CD4-positive, alpha-beta T cell treated with Interleukin-10 for 1 hour (primary cell): Measurements from ENCODE around the gene OR51B5.
"Not testable (repeated sequence)": the region's sequence is repeated elsewhere in the genome, so short reads cannot be mapped to it uniquely, and the experiment has no call there.

ENCODE experiments used
- DNase-seq: peaks from one replicate; pipeline ENCODE4 v3.0.0-alpha.2; 2020

The OR51B5 gene

GRCh38 chr11:5335170-5335569, 8.2 kb downstream of the OR51B5 start:
- no peak for DNase-seq

GRCh38 chr11:5324197-5324596, 19.1 kb downstream of the OR51B5 start, which contains the start of gene OR51B2:
TSS of gene OR51B2 (minus strand) at chr11:5324297. CDS start at chr11:5324297, 0 bp downstream.
- no peak for DNase-seq

GRCh38 chr11:5317292-5317691, 26.0 kb downstream of the OR51B5 start:
- no peak for DNase-seq

GRCh38 chr11:5313326-5314023, 29.8 kb downstream of the OR51B5 start:
- DNase-seq = not testable (repeated sequence)

GRCh38 chr11:5310423-5310822, 32.9 kb downstream of the OR51B5 start:
- no peak for DNase-seq

GRCh38 chr11:5307256-5308019, 35.9 kb downstream of the OR51B5 start:
- DNase-seq = no peak

GRCh38 chr11:5304046-5304445, 39.3 kb downstream of the OR51B5 start:
- DNase-seq = no peak

GRCh38 chr11:5303626-5304025, 39.7 kb downstream of the OR51B5 start:
- no peak for DNase-seq

GRCh38 chr11:5301846-5302245, 41.5 kb downstream of the OR51B5 start, which contains the start of gene OR51B4:
TSS of gene OR51B4 (minus strand) at chr11:5301946. CDS start at chr11:5301946, 0 bp downstream.
- DNase-seq = no peak

- DNase-seq = no peak
These were observed 43.1 kb downstream of the OR51B5 start for GRCh38 chr11:5300251-5300650.

- DNase-seq = no peak
These were observed 44.9 kb downstream of the OR51B5 start for GRCh38 chr11:5298451-5298850.

- no peak for DNase-seq
These were observed 45.5 kb downstream of the OR51B5 start for GRCh38 chr11:5297721-5298323.

- not testable (repeated sequence) for DNase-seq
These were observed 48.9 kb downstream of the OR51B5 start for GRCh38 chr11:5294342-5294995.

- DNase-seq = no peak
These were observed 50.3 kb downstream of the OR51B5 start for GRCh38 chr11:5293028-5293427.
